DMS114 treated with DMSO at 0.1 percent for 48 hours (cell line): ENCODE results near the gene AFF3.
"Not testable (repeated sequence)": the region's sequence is repeated elsewhere in the genome, so short reads cannot be mapped to it uniquely, and the experiment has no call there.

Source experiments
- DNase-seq: peaks from one replicate; lab custom pipeline; 2025; ENCODE audit not compliant: unreplicated experiment; lab: John Stamatoyannopoulos, UW

Gene AFF3

DNA sequence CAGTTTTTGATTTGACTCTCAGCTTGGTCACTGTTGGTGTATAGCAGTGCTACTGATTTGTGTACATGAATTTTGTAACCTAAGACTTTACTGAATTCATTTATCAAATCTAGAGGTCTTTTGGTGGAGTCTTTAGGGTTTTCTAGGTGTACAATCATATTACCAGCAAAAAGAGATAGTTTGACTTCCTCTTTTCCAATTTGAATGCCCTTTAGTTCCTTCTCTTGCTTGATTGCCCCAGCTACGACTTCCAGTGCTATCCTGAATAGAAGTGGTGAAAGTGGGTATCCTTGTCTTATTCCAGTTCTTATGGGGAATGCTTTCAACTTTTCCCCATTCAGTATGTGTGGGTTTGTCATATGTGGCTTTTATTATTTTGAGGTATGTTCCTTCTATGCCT is 339.7 kb downstream of the AFF3 start:
- DNase-seq = no peak

DNA sequence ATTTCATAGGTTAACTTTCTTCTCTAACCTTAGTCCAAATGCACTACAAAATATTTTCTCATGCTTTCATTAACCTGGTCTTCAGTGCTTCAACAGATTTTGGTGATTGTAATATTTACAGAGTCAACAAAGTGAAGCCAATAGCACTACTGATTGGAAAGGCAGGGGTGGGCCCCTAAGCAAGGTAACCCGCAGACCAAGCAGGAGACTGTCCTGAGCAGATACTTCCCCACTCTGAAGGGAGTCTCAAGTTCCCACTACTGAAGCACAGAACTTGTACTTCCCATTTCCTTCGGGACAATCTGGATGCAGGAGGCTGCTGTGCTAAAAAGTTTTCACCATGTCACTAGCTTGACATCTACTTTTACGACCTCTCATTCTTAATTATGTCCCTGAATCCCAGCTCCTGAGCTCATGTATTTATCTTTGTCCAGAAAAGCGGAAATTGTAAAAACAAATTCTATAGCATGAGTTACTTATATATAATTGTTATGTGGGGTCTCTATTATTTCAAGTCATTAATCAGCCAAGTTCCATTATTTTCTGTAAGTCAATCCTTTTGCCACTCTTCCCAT is 341.0 kb downstream of the AFF3 start:
- DNase-seq = no peak

DNA sequence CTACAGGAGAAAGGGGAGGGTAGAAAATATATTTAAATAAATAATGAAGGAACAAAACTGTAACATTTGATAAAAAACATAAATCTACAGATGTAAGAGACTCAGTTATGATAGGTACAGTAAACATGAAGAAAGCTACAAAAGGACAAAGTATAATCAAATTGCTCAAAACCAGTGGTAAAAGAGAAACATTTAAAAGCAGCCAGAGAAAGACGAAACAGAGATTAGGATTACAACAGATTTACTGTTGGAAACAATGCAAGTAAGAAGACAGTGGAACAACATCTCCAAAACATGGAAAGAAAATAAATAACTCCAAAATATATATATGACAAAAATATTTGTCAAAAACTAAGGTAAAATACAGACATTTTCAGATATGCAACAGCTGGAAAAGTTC is 344.9 kb downstream of the AFF3 start:
- DNase-seq = no peak

GRCh38 chr2:99794414-99794813 is 348.0 kb downstream of the AFF3 start:
- no peak for DNase-seq

DNA sequence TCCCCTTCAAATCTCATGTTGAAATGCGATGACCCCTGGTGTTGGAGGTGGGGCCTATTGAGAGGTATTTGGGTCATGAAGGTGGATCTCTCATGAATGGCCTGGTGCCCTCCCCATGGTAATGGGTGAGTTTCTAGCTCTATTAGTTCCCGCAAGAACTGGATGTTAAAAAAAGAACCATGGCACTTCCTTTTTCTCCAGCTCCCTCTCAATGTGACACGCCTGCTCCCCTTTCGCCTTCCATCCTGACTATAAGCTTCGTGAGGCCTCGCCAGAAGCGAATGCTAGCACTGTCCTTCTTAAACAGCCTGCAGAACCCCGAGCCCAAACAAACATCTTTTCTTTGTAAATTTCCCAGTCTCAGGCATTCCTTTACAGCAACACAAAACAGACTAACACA is 349.4 kb downstream of the AFF3 start:
- no peak for DNase-seq

DNA sequence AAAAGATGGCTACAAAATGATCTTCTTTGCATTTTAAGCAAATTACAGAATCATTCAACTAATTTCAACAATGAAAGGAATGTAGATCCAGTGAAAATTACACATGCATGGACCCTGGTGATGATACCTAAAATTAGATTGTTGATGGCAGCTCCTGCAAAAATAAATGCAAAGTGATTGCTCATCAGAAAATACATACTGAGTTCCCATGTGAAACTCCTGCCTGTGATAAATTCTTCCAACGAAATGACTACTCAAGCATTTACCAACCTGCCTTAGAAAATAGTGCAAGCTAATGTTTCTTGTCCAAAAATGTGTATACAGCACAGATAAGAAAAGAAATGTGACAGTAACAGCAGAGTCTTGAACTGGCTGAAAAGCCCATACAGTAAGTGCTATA is 352.5 kb downstream of the AFF3 start:
- no peak for DNase-seq

GRCh38 chr2:99787769-99788382 is 354.5 kb downstream of the AFF3 start:
- DNase-seq = no peak

DNA sequence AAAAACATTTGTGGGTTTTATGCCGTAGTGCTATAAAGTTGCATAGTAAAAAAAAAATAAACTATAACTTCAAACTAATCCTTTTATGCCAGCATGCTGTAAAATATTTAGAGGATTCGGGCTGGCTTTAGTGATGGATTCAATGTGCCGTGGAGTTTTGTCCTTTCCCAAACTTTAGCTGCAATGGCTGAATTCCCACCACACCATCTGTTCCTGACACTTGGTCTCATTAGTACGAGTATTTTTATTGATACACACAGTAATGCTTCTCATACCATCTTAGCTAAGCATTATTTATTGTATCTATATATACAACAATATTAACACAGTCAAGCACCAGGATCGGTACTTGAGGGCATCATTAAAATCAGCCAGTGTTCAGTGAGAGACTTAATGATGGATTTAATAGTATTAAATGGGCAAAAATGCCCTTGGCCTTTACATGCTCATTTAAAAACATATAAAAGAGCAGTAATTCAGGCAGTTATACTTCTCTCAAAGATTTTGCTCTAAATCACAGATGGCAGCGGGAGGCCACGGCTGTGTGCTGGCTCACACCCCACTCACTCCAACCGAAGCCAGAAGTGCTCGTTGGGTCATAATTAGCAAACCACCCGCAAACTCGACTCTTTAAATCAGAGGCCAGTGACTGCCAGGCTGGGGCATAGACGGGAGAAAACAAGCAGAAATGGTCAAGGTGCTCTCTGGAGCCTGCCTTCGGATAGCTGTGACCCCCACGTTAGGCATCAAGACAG is 355.6 kb downstream of the AFF3 start:
- DNase-seq = no peak

GRCh38 chr2:99784946-99785345 is 357.4 kb downstream of the AFF3 start:
- DNase-seq = no peak

GRCh38 chr2:99784282-99784681 is 358.1 kb downstream of the AFF3 start:
- no peak for DNase-seq

DNA sequence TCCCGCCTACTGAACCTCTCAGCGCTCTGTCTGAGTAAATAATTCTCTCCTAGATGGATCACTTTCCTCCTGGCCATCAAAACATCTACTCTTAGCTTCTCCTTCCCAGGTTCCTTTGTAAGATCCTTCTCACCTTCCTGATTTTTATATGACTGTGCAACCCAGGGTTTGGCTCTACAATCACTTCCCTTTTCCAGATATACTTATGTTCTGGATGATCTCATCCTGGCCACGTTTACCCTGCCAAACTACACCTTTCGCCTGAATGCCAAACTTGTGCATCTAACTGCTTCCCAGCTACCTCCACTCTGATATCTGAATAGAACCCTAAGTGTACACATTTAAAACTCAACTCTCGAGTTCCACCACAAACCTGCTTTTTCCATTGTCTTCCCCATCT is 362.1 kb downstream of the AFF3 start:
- no peak for DNase-seq

- no peak for DNase-seq
Measured at GRCh38 chr2:99779276-99779675, 363.1 kb downstream of the AFF3 start.

GRCh38 chr2:99777656-99778290 is 364.6 kb downstream of the AFF3 start:
- DNase-seq = no peak

- DNase-seq = no peak
Measured at GRCh38 chr2:99776906-99777646, 365.3 kb downstream of the AFF3 start.

DNA sequence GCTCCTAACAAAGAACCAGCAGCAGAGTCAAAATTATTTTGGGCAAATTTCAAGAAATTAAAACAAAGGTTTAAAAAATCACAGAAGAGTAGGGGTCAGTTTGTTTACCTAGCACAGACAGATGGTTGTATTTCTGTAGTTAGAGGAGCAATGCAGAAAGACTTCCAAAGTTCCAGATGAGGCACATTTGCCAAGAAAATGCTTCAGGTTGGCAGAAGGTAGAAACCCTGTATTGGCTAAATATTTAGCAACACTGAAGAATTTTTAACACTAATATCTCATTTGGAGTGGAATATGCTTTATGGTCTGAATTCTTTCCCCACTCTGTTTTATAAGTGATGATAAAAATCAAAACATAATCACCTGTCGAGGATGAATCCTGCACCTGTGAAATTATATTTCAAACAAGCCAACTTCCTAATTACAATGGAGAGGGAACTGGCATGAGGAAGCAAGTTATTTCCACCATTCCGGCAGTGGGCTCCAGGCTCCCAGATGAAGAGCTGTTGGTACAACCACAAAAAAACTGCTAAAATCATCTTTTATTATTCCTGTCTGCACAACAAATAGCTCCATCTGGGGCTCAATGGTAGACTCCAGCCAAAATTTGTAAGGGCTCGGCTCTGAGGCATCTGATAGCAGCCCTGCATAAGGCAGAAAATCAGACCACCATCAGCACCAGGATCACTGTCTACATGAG is 366.0 kb downstream of the AFF3 start:
- no peak for DNase-seq

DNA sequence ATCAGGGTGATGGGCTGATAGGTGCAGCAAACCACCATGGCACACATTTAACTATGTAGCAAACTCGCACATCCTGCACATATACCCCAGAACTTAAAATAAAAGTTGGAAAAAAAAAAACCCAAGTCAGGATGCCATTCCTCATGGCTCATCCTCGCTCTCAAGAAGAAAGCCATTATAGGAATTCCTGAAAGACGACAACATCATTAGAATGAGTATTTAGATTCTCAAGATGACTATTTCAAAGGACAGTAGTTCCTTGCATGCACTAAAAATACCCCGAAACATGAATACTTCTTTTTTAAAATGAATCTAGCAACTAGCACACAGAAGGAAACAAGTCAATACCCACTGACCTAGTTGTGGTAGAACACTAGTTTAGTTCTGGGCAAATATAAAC is 366.8 kb downstream of the AFF3 start:
- DNase-seq = no peak

DNA sequence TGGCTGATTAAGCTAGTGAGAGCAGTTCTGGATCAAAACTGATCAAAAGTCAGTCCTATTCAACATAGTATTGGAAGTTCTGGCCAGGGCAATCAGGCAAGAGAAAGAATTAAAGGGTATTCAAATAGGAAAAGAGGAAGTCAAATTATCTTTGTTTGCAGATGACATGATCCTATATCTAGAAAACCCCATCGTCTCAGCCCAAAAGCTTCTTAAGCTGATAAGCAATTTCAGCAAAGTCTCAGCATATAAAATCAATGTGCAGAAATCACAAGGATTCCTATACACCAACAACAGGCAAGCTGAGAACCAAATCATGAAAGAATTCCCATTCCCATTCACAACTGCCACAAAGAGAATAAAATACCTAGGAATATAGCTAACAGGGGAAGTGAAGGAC is 368.7 kb downstream of the AFF3 start:
- not testable (repeated sequence) for DNase-seq

- DNase-seq = no peak
Measured at GRCh38 chr2:99772591-99773331, 369.6 kb downstream of the AFF3 start.

GRCh38 chr2:99771681-99772333 is 370.6 kb downstream of the AFF3 start:
- no peak for DNase-seq

GRCh38 chr2:99770876-99771275 is 371.5 kb downstream of the AFF3 start:
- no peak for DNase-seq
